SJSA1 (cell line): ENCODE results near the gene SPACA4. TPM values are rescaled to one million over a fixed set of nuclear protein-coding genes. Genes with fewer than 3 reads are reported as not detected.

Experiments
- DNase-seq, 2 experiments: peaks; one replicate each; pipeline ENCODE4 v3.0.0-alpha.2; 2015 to 2020; ENCODE audit warnings: low spot score in 2 of 2, low read depth in 1 of 2
- H3K27ac ChIP-seq: fragments of 250-450 bp; sonication (Bioruptor Pico); 2 replicates; pipeline ENCODE4 v1.5.1; 2020; ENCODE audit warnings: mild to moderate bottlenecking, moderate library complexity
- H3K27me3 ChIP-seq: fragments of 250-450 bp; sonication (Bioruptor Pico); replicated peaks from 2 replicates; pipeline ENCODE4 v1.5.1; 2020; ENCODE audit warnings: mild to moderate bottlenecking, moderate library complexity
- H3K36me3 ChIP-seq: fragments of 250-450 bp; sonication (Bioruptor Pico); 2 replicates; pipeline ENCODE4 v1.5.1; 2020; ENCODE audit warnings: mild to moderate bottlenecking
- H3K4me1 ChIP-seq: fragments of 250-450 bp; sonication (Bioruptor Pico); replicated peaks from 2 replicates; pipeline ENCODE4 v1.6.1; 2021; ENCODE audit warnings: mild to moderate bottlenecking
- H3K4me3 ChIP-seq: fragments of 250-450 bp; sonication (Bioruptor Pico); 2 replicates; pipeline ENCODE4 v1.5.1; 2020; ENCODE audit warnings: mild to moderate bottlenecking
- H3K9me3 ChIP-seq: fragments of 250-450 bp; sonication (Bioruptor Pico); replicated peaks from 2 replicates; pipeline ENCODE4 v1.5.1; 2020; ENCODE audit warnings: mild to moderate bottlenecking
- total RNA-seq: library from RNA; depleted of rRNA; stranded (reverse); fragments of >200 nt; shearing (Covaris generic); gene quantifications from 2 replicates; pipeline ENCODE4 v1.2.3, GENCODE V29; 2014

The SPACA4 gene
- total RNA-seq, 1 experiment from 2014 or later: not detected

DNA sequence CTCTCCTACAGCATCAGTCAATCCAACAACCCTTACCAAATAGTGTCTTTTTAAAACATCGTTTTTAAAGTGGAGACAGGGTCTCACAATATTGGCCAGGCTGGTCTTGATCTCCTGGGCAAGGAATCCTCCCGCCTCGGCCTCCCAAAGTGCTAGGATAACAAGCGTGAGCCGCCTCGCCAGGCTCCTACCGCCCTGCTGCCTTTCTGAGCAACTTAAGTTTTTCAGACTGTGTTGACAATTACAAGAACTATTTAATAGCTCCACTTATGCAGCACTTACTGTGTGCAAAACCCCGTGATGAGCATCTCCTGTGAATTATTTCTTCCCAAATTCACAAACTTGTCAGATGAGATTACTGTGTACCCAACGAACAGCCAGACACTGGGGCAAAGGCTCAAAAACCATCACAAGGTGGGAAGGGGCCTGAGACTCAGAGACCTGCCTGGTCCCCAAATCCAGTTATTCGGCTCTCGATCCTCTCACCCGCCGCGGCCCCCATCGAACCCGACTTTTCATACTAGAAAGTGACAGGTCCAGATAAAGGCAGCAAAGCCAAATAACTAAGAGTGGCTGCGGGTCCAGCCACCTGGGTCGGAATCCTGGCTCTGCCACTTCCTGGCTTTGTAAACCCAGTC, 11.9 kb downstream of the SPACA4 start:
- H3K27ac ChIP-seq: peak overlapping the region; percentile 72
- H3K4me3 ChIP-seq: peak overlapping the region; percentile 67
- peak in 1 of 2 experiments; percentile 22 for DNase-seq
- H3K27me3 ChIP-seq: no peaks in the 10 kb centered on the region; the same call in 1 of the 2 replicates
- peaks cover 53% of the 10 kb centered on the region for H3K36me3 ChIP-seq
- H3K4me1 ChIP-seq: peaks cover 20% of the 10 kb centered on the region
- no peaks in the 10 kb centered on the region for H3K9me3 ChIP-seq

DNA sequence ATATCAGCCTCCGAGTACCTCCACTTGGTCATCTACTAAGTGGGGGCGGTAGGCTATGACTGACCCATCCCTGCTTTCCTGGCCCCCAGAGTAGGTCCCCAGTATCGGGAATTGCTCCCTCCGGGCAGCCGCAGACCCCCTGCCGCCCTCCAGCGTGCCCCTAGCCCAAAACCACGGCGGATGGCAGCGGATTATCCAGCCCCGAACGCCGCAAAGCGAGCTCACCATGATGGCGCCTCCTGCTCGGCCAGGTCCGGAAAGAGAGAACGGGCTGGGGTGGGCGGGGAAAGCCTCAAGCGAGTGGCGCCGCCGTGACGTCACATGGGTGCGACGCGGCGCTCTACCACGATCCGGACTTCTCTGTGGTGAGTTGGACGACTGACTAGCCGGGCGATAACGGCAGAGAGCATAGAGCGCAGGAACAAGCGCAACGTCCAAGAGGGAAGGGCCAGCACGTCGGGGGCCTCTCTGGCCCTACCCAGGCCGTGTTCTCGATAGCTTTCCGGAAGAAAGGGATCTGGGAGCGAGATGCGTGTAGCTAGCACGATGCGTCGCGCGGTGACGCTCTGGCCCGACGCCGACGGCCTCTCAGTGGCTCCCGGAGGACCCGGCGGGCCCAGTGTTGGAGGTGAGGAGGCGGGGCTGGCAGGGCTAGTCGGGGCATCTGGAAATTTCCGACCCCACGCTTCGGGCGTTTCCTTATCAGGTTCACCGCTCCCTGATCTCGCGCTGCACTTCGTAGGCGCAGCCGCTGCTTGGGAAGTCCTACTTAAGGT, 12.6 kb downstream of the SPACA4 start, which contains the start of the genes RPL18 and SPHK2:
Gene RPL18 (minus strand): TSS at position 263 of the 776 bp plus-strand sequence. CDS start 35 bp downstream, at position 228.
Gene SPHK2 (plus strand): TSS at position 591 of the 776 bp plus-strand sequence. CDS start 1,009 bp downstream, outside the sequence.
- Histone ChIP-seq H3K9me3 (no peaks in the 10 kb centered on the region), H3K4me3 (peak within 1 kb of the TSS; percentile 67), H3K36me3 (peaks cover 47% of the 10 kb centered on the region), H3K27ac (peak within 1 kb of the TSS; percentile 72), H3K27me3 (no peaks in the 10 kb centered on the region; the same call in 1 of the 2 replicates), H3K4me1 (peaks cover 25% of the 10 kb centered on the region)
- DNase-seq: peak; percentile 99

GRCh38 chr19:48619692-48620585, 13.4 kb downstream of the SPACA4 start:
- Histone ChIP-seq H3K9me3 (no peaks in the 10 kb centered on the region), H3K27me3 (no peaks in the 10 kb centered on the region), H3K27ac (peak overlapping the region; percentile 50), H3K4me3 (peak overlapping the region; percentile 67), H3K36me3 (peaks cover 39% of the 10 kb centered on the region), H3K4me1 (peaks cover 29% of the 10 kb centered on the region)
- DNase-seq: peak in 1 of 2 experiments; percentile 38

- peak overlapping the region; percentile 26; the same call in 1 of the 2 replicates for H3K27ac ChIP-seq
- H3K27me3 ChIP-seq: no peaks in the 10 kb centered on the region
- no peak for DNase-seq
- peaks cover 15% of the 10 kb centered on the region for H3K36me3 ChIP-seq
- peak overlapping the region; percentile 43 for H3K4me3 ChIP-seq
- H3K4me1 ChIP-seq: peaks cover 18% of the 10 kb centered on the region
- H3K9me3 ChIP-seq: no peaks in the 10 kb centered on the region
These were observed 17.1 kb downstream of the SPACA4 start for GRCh38 chr19:48623556-48624066.

GRCh38 chr19:48624067-48624594, 17.6 kb downstream of the SPACA4 start:
- Histone ChIP-seq H3K27ac (peak overlapping the region; percentile 28), H3K4me1 (peaks cover 18% of the 10 kb centered on the region), H3K9me3 (no peaks in the 10 kb centered on the region), H3K27me3 (no peaks in the 10 kb centered on the region), H3K36me3 (peaks cover 14% of the 10 kb centered on the region), H3K4me3 (peak overlapping the region; percentile 43)
- DNase-seq: peak; percentile 96 to 99

- no peak for DNase-seq
- Histone ChIP-seq H3K4me3 (peak overlapping the region; percentile 43), H3K27me3 (no peaks in the 10 kb centered on the region), H3K9me3 (no peaks in the 10 kb centered on the region), H3K27ac (no peak overlapping the region), H3K36me3 (peaks cover 20% of the 10 kb centered on the region), H3K4me1 (peaks cover 12% of the 10 kb centered on the region)
These were observed 18.5 kb downstream of the SPACA4 start for GRCh38 chr19:48624791-48625723.

- Histone ChIP-seq H3K27me3 (no peaks in the 10 kb centered on the region), H3K9me3 (no peaks in the 10 kb centered on the region), H3K27ac (no peak overlapping the region), H3K4me1 (peaks cover 11% of the 10 kb centered on the region), H3K36me3 (peaks cover 20% of the 10 kb centered on the region), H3K4me3 (no peak overlapping the region)
- DNase-seq: peak in 1 of 2 experiments; percentile 46
These were observed 19.4 kb downstream of the SPACA4 start for GRCh38 chr19:48625891-48626327.

- H3K4me1 ChIP-seq: peaks cover 11% of the 10 kb centered on the region
- H3K27ac ChIP-seq: no peak overlapping the region
- H3K36me3 ChIP-seq: peaks cover 20% of the 10 kb centered on the region
- H3K27me3 ChIP-seq: no peaks in the 10 kb centered on the region
- peak in 1 of 2 experiments; percentile 41 for DNase-seq
- H3K4me3 ChIP-seq: no peak overlapping the region
- no peaks in the 10 kb centered on the region for H3K9me3 ChIP-seq
These were observed 20.8 kb downstream of the SPACA4 start for GRCh38 chr19:48627201-48627864.

- peak in 1 of 2 experiments; percentile 42 for DNase-seq
- Histone ChIP-seq H3K27me3 (no peaks in the 10 kb centered on the region), H3K36me3 (peaks cover 20% of the 10 kb centered on the region), H3K27ac (no peak overlapping the region), H3K4me1 (peaks cover 11% of the 10 kb centered on the region), H3K9me3 (no peaks in the 10 kb centered on the region), H3K4me3 (no peak overlapping the region)
These were observed 21.3 kb downstream of the SPACA4 start for GRCh38 chr19:48627865-48628314.

DNA sequence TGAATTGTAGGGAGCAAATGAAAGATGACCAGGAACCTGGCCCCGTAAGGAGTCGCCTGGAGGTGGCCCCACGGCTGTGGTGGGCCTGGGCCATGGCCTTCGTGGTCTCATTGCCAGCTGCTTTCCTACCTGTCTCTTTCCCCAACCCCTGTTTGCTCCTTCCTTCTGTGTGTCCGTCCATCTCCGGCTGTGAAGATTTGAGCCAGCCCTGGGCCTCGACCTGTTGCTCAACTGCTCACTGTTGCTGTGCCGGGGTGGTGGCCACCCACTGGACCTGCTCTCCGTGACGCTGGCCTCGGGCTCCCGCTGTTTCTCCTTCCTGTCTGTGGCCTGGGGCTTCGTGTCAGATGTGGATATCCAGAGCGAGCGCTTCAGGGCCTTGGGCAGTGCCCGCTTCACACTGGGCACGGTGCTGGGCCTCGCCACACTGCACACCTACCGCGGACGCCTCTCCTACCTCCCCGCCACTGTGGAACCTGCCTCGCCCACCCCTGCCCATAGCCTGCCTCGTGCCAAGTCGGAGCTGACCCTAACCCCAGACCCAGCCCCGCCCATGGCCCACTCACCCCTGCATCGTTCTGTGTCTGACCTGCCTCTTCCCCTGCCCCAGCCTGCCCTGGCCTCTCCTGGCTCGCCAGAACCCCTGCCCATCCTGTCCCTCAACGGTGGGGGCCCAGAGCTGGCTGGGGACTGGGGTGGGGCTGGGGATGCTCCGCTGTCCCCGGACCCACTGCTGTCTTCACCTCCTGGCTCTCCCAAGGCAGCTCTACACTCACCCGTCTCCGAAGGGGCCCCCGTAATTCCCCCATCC, 22.1 kb downstream of the SPACA4 start:
- peak in 1 of 2 experiments; percentile 46 for DNase-seq
- Histone ChIP-seq H3K36me3 (peaks cover 20% of the 10 kb centered on the region), H3K27me3 (no peaks in the 10 kb centered on the region), H3K27ac (no peak overlapping the region), H3K9me3 (no peaks in the 10 kb centered on the region), H3K4me3 (no peak overlapping the region), H3K4me1 (peaks cover 5% of the 10 kb centered on the region)

DNA sequence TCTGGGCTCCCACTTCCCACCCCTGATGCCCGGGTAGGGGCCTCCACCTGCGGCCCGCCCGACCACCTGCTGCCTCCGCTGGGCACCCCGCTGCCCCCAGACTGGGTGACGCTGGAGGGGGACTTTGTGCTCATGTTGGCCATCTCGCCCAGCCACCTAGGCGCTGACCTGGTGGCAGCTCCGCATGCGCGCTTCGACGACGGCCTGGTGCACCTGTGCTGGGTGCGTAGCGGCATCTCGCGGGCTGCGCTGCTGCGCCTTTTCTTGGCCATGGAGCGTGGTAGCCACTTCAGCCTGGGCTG, 22.7 kb downstream of the SPACA4 start:
- Histone ChIP-seq H3K4me1 (peaks cover 9% of the 10 kb centered on the region), H3K27ac (no peak overlapping the region), H3K9me3 (no peaks in the 10 kb centered on the region), H3K27me3 (no peaks in the 10 kb centered on the region), H3K4me3 (no peak overlapping the region), H3K36me3 (peaks cover 20% of the 10 kb centered on the region)
- DNase-seq: no peak
